SU-DHL-6 (cell line): ENCODE measurements around the gene RAB11FIP2.

Source experiments
- EZH2phosphoT487 ChIP-seq: fragments of 200-600 bp; sonication (generic), shearing (Covaris generic); conservative IDR thresholded peaks from 2 replicates; pipeline ENCODE4 v1.6.1; 2018; ENCODE audit warnings: mild to moderate bottlenecking, antibody characterized with exemption, low read length, moderate library complexity, mixed read lengths
- TF ChIP-seq, protein P1 (sequence below): fragments of 200-600 bp; sonication (generic); IDR thresholded peaks from one replicate; pipeline ENCODE4 v1.5.1; 2017; ENCODE audit warnings: antibody characterized with exemption, mild to moderate bottlenecking, low read length, moderate library complexity; ENCODE audit not compliant: insufficient read depth, poor library complexity, severe bottlenecking

- TF ChIP-seq, protein P1, sequence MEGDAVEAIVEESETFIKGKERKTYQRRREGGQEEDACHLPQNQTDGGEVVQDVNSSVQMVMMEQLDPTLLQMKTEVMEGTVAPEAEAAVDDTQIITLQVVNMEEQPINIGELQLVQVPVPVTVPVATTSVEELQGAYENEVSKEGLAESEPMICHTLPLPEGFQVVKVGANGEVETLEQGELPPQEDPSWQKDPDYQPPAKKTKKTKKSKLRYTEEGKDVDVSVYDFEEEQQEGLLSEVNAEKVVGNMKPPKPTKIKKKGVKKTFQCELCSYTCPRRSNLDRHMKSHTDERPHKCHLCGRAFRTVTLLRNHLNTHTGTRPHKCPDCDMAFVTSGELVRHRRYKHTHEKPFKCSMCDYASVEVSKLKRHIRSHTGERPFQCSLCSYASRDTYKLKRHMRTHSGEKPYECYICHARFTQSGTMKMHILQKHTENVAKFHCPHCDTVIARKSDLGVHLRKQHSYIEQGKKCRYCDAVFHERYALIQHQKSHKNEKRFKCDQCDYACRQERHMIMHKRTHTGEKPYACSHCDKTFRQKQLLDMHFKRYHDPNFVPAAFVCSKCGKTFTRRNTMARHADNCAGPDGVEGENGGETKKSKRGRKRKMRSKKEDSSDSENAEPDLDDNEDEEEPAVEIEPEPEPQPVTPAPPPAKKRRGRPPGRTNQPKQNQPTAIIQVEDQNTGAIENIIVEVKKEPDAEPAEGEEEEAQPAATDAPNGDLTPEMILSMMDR: no peak
- TF ChIP-seq EZH2phosphoT487: no peak
Observed at GRCh38 chr10:117980755-117981702, 65.7 kb downstream of the RAB11FIP2 start.
